Mesendoderm (in vitro differentiated cells): ENCODE data around the gene GCN1.
A peak's percentile ranks its signal among the peaks of the same experiment; 100 is the strongest.

Experiments used
- DNase-seq: peaks from one replicate; pipeline ENCODE4 v3.0.0; 2013
- H2AK5ac ChIP-seq: 2 replicates; pipeline ENCODE4 v1.6.1; 2013; ENCODE audit warnings: low read length, inconsistent platforms
- H2BK120ac ChIP-seq: 2 replicates; pipeline ENCODE4 v1.6.1; 2013; ENCODE audit warnings: low read depth, mild to moderate bottlenecking, low read length, moderate library complexity, mixed read lengths
- H2BK15ac ChIP-seq: replicated peaks from 2 replicates; pipeline ENCODE4 v1.6.1; 2013; ENCODE audit warnings: low read depth, mild to moderate bottlenecking, moderate library complexity
- H2BK5ac ChIP-seq: 2 replicates; pipeline ENCODE4 v1.6.1; 2013; ENCODE audit warnings: low read length, inconsistent platforms
- H3K18ac ChIP-seq: 2 replicates; pipeline ENCODE4 v1.6.1; 2013; ENCODE audit warnings: mild to moderate bottlenecking, low read length, mixed read lengths
- H3K23ac ChIP-seq: one replicate; pipeline ENCODE4 v1.6.1; 2013; ENCODE audit warnings: low read length
- H3K27ac ChIP-seq: 2 replicates; pipeline ENCODE4 v1.5.1; 2013; ENCODE audit warnings: low read depth, mild to moderate bottlenecking, inconsistent platforms, low read length, moderate library complexity
- H3K27me3 ChIP-seq: 2 replicates; pipeline ENCODE4 v1.6.1; 2013; ENCODE audit warnings: low read length, control low read depth, mild to moderate bottlenecking, inconsistent platforms; ENCODE audit not compliant: insufficient read depth, poor library complexity
- H3K36me3 ChIP-seq: 2 replicates; pipeline ENCODE4 v1.6.1; 2013; ENCODE audit warnings: low read length, inconsistent platforms; ENCODE audit not compliant: control insufficient read depth, insufficient read depth
- H3K4ac ChIP-seq: one replicate; pipeline ENCODE4 v1.6.1; 2013; ENCODE audit warnings: low read depth, mild to moderate bottlenecking, low read length, moderate library complexity
- H3K4me1 ChIP-seq: 2 replicates; pipeline ENCODE4 v1.6.1; 2013; ENCODE audit warnings: low read depth, low read length, inconsistent platforms; ENCODE audit not compliant: control insufficient read depth
- H3K4me2 ChIP-seq: 2 replicates; pipeline ENCODE4 v1.6.1; 2013; ENCODE audit warnings: low read length
- H3K4me3 ChIP-seq: 2 replicates; pipeline ENCODE4 v1.5.1; 2013; ENCODE audit warnings: mild to moderate bottlenecking, low read length
- H3K56ac ChIP-seq: one replicate; pipeline ENCODE4 v1.6.1; 2013; ENCODE audit warnings: low read length
- H3K79me1 ChIP-seq: 2 replicates; pipeline ENCODE4 v1.6.1; 2013; ENCODE audit warnings: low read length, inconsistent platforms
- H3K79me2 ChIP-seq: 2 replicates; pipeline ENCODE4 v1.6.1; 2013; ENCODE audit warnings: mild to moderate bottlenecking, low read length; ENCODE audit not compliant: control insufficient read depth, insufficient read depth
- H3K9ac ChIP-seq: 2 replicates; pipeline ENCODE4 v1.6.1; 2013; ENCODE audit warnings: low read length, inconsistent platforms
- H4K5ac ChIP-seq: one replicate; pipeline ENCODE4 v1.6.1; 2013; ENCODE audit warnings: low read length
- H4K8ac ChIP-seq: one replicate; pipeline ENCODE4 v1.6.1; 2013; ENCODE audit warnings: low read depth, mild to moderate bottlenecking, control low read depth, low read length, moderate library complexity
- WGBS: extraction: QIAGEN DNeasy Blood & Tissue Kit; methylation state at CpG from one replicate; pipeline ENCODE4 v1.1.7; 2013; ENCODE audit warnings: low lambda C conversion rate, missing lambda C conversion rate; ENCODE audit not compliant: insufficient coverage; ENCODE audit errors: extremely low coverage; 5-methylcytosine and 5-hydroxymethylcytosine counted together

The GCN1 gene

GRCh38 chr12:120093592-120094355, 100.7 kb downstream of the GCN1 start:
- Histone ChIP-seq H2BK5ac (no peak overlapping the region), H3K4me3 (no peak overlapping the region), H3K36me3 (no peaks in the 10 kb centered on the region), H3K9ac (peak overlapping the region; percentile 31), H3K27me3 (no peaks in the 10 kb centered on the region), H3K23ac (no peak overlapping the region), H3K79me2 (no peaks in the 10 kb centered on the region), H3K4me2 (no peak overlapping the region), H3K4ac (no peak overlapping the region), H3K79me1 (no peaks in the 10 kb centered on the region), H4K5ac (no peak overlapping the region), H4K8ac (no peak overlapping the region), H2AK5ac (no peak overlapping the region), H2BK15ac (no peak overlapping the region), H3K4me1 (peaks cover 2% of the 10 kb centered on the region), H3K27ac (peak overlapping the region; percentile 30), H2BK120ac (no peak overlapping the region), H3K18ac (no peak overlapping the region), H3K56ac (peak overlapping the region; percentile 45)
- WGBS: no CpG with 5 or more reads among the region's 17 CpGs
- peak; percentile 89 for DNase-seq

- no peak overlapping the region for H3K4me2 ChIP-seq
- peak overlapping the region; percentile 31 for H3K9ac ChIP-seq
- H3K18ac ChIP-seq: no peak overlapping the region
- peak overlapping the region; percentile 30 for H3K27ac ChIP-seq
- no peak overlapping the region for H2BK15ac ChIP-seq
- H3K79me2 ChIP-seq: no peaks in the 10 kb centered on the region
- no peaks in the 10 kb centered on the region for H3K36me3 ChIP-seq
- H3K56ac ChIP-seq: peak overlapping the region; percentile 45
- H2AK5ac ChIP-seq: no peak overlapping the region
- DNase-seq: no peak
- no peak overlapping the region for H3K23ac ChIP-seq
- no peaks in the 10 kb centered on the region for H3K79me1 ChIP-seq
- no peak overlapping the region for H2BK120ac ChIP-seq
- H3K4ac ChIP-seq: no peak overlapping the region
- WGBS: no CpG with 5 or more reads among the region's 4 CpGs
- no peak overlapping the region for H2BK5ac ChIP-seq
- no peaks in the 10 kb centered on the region for H3K27me3 ChIP-seq
- H3K4me3 ChIP-seq: no peak overlapping the region
- H3K4me1 ChIP-seq: peaks cover 2% of the 10 kb centered on the region
- no peak overlapping the region for H4K8ac ChIP-seq
- no peak overlapping the region for H4K5ac ChIP-seq
Observed at GRCh38 chr12:120093336-120093591, 101.3 kb downstream of the GCN1 start.

GRCh38 chr12:120092551-120093335, 101.8 kb downstream of the GCN1 start:
- H3K36me3 ChIP-seq: no peaks in the 10 kb centered on the region
- H3K4me3 ChIP-seq: no peak overlapping the region
- H3K4ac ChIP-seq: no peak overlapping the region
- H2BK15ac ChIP-seq: no peak overlapping the region
- no peaks in the 10 kb centered on the region for H3K79me2 ChIP-seq
- no peaks in the 10 kb centered on the region for H3K27me3 ChIP-seq
- no peak overlapping the region for H3K9ac ChIP-seq
- H3K4me2 ChIP-seq: no peak overlapping the region
- no peak overlapping the region for H3K23ac ChIP-seq
- no peaks in the 10 kb centered on the region for H3K79me1 ChIP-seq
- H3K18ac ChIP-seq: no peak overlapping the region
- no CpG with 5 or more reads among the region's 23 CpGs for WGBS
- no peak overlapping the region for H2BK5ac ChIP-seq
- peak overlapping the region; percentile 45 for H3K56ac ChIP-seq
- no peak overlapping the region for H2AK5ac ChIP-seq
- peak overlapping the region; percentile 30 for H3K27ac ChIP-seq
- H4K5ac ChIP-seq: no peak overlapping the region
- peaks cover 2% of the 10 kb centered on the region for H3K4me1 ChIP-seq
- H2BK120ac ChIP-seq: no peak overlapping the region
- DNase-seq: no peak
- no peak overlapping the region for H4K8ac ChIP-seq

GRCh38 chr12:120091371-120092090, 103.0 kb downstream of the GCN1 start:
- Histone ChIP-seq H3K23ac (no peak overlapping the region), H3K79me1 (no peaks in the 10 kb centered on the region), H4K8ac (no peak overlapping the region), H4K5ac (no peak overlapping the region), H3K9ac (no peak overlapping the region), H3K36me3 (no peaks in the 10 kb centered on the region), H3K4me2 (no peak overlapping the region), H3K18ac (no peak overlapping the region), H3K27ac (no peak overlapping the region), H3K4me3 (no peak overlapping the region), H2BK5ac (no peak overlapping the region), H2AK5ac (no peak overlapping the region), H3K4me1 (peaks cover 2% of the 10 kb centered on the region), H3K27me3 (no peaks in the 10 kb centered on the region), H3K56ac (no peak overlapping the region), H3K4ac (no peak overlapping the region), H2BK120ac (no peak overlapping the region), H3K79me2 (no peaks in the 10 kb centered on the region), H2BK15ac (no peak overlapping the region)
- DNase-seq: no peak
- WGBS: no CpG with 5 or more reads among the region's 12 CpGs

- H3K56ac ChIP-seq: no peak overlapping the region
- no peak overlapping the region for H3K4me2 ChIP-seq
- no peak overlapping the region for H3K4ac ChIP-seq
- no peak overlapping the region for H4K8ac ChIP-seq
- no peak overlapping the region for H4K5ac ChIP-seq
- no peak overlapping the region for H3K9ac ChIP-seq
- H3K27ac ChIP-seq: no peak overlapping the region
- peaks cover 2% of the 10 kb centered on the region for H3K4me1 ChIP-seq
- DNase-seq: no peak
- H2BK15ac ChIP-seq: no peak overlapping the region
- H3K18ac ChIP-seq: no peak overlapping the region
- no peak overlapping the region for H2AK5ac ChIP-seq
- H3K79me2 ChIP-seq: no peaks in the 10 kb centered on the region
- no peaks in the 10 kb centered on the region for H3K27me3 ChIP-seq
- no peak overlapping the region for H2BK5ac ChIP-seq
- H2BK120ac ChIP-seq: no peak overlapping the region
- no peaks in the 10 kb centered on the region for H3K79me1 ChIP-seq
- no peak overlapping the region for H3K23ac ChIP-seq
- no peaks in the 10 kb centered on the region for H3K36me3 ChIP-seq
- no CpG with 5 or more reads among the region's 19 CpGs for WGBS
- no peak overlapping the region for H3K4me3 ChIP-seq
Observed at GRCh38 chr12:120090626-120091295, 103.8 kb downstream of the GCN1 start.
